GM12874 (cell line): ENCODE results near the gene PLCB4.

Experiments
- CTCF ChIP-seq: IDR thresholded peaks from 2 replicates; pipeline ENCODE4 v1.5.1; 2011; ENCODE audit warnings: low read depth, mild to moderate bottlenecking, control low read depth, low read length, moderate library complexity; ENCODE audit not compliant: insufficient read depth

Gene PLCB4

GRCh38 chr20:9177278-9177677 lies 108.4 kb downstream of the PLCB4 start:
- no peak for TF ChIP-seq CTCF

GRCh38 chr20:9179193-9179802 lies 110.4 kb downstream of the PLCB4 start:
- TF ChIP-seq CTCF, result no peak

GRCh38 chr20:9179867-9180266 lies 111.0 kb downstream of the PLCB4 start:
- no peak for TF ChIP-seq CTCF

GRCh38 chr20:9180481-9181257 lies 111.8 kb downstream of the PLCB4 start:
- no peak for TF ChIP-seq CTCF

GRCh38 chr20:9185511-9185910 lies 116.6 kb downstream of the PLCB4 start:
- TF ChIP-seq CTCF, result no peak

- TF ChIP-seq CTCF, result no peak
Measured at GRCh38 chr20:9186396-9186795, 117.5 kb downstream of the PLCB4 start.

- no peak for TF ChIP-seq CTCF
Measured at GRCh38 chr20:9195031-9195430, 126.1 kb downstream of the PLCB4 start.
